IMR-90 (cell line): Measurements from ENCODE around the gene SLC12A7. TPM values are rescaled to one million over a fixed set of nuclear protein-coding genes. Genes with fewer than 3 reads are reported as not detected.

ENCODE experiments used
- ATAC-seq: fragments of 200-7000 bp; cut with Tn5 transposase; 2 replicates; pipeline ENCODE4 v1.9.1; 2020; ENCODE audit warnings: low read depth, mild to moderate bottlenecking, moderate library complexity
- BruUV-seq: library from RNA; stranded (reverse); fragments of 400-500 nt; replicated peaks from 2 replicates; lab custom pipeline; 2021; lab: Mats Ljungman, UMichigan
- CTCF ChIA-PET: fragments of 300-600 bp; formaldehyde crosslinking; extraction: SDS; loops from one replicate; lab custom pipeline; 2021; ENCODE audit warnings: antibody characterized with exemption; lab: Yijun Ruan, JAX
- POLR2A ChIA-PET: fragments of 300-600 bp; sonication (Branson Sonifier 250); formaldehyde crosslinking; loops from one replicate; lab custom pipeline; 2022; ENCODE audit warnings: antibody characterized with exemption; ENCODE audit not compliant: unreplicated experiment; lab: Charles Lee
- DNase-seq: peaks from one replicate; pipeline ENCODE4 v3.0.0; 2013
- H2AFZ ChIP-seq: replicated peaks from 2 replicates; pipeline ENCODE3; 2013; ENCODE audit warnings: low read length, mild to moderate bottlenecking; ENCODE audit not compliant: poor library complexity
- H2AK5ac ChIP-seq: 2 replicates; pipeline ENCODE4 v1.6.1; 2013; ENCODE audit warnings: low read depth, low read length, inconsistent platforms
- H2AK9ac ChIP-seq: replicated peaks from 2 replicates; pipeline ENCODE3; 2013; ENCODE audit warnings: mild to moderate bottlenecking, low read depth, low read length, moderate library complexity; ENCODE audit not compliant: poor library complexity
- H2BK120ac ChIP-seq: 2 replicates; pipeline ENCODE4 v1.6.1; 2013; ENCODE audit warnings: low read depth, low read length, inconsistent platforms
- H2BK15ac ChIP-seq: 3 replicates; pipeline ENCODE4 v1.6.1; 2013; ENCODE audit warnings: low read depth, low read length, inconsistent platforms
- H2BK20ac ChIP-seq: 2 replicates; pipeline ENCODE4 v1.6.1; 2013; ENCODE audit warnings: low read depth, mild to moderate bottlenecking, inconsistent platforms, low read length, moderate library complexity
- H2BK5ac ChIP-seq: 2 replicates; pipeline ENCODE4 v1.6.1; 2013; ENCODE audit warnings: mild to moderate bottlenecking, low read depth, low read length, inconsistent platforms; ENCODE audit not compliant: poor library complexity, severe bottlenecking
- H3K14ac ChIP-seq: replicated peaks from 2 replicates; pipeline ENCODE4 v1.6.1; 2013; ENCODE audit warnings: low read depth, low read length, inconsistent platforms
- H3K18ac ChIP-seq: 2 replicates; pipeline ENCODE4 v1.6.1; 2013; ENCODE audit warnings: low read depth, low read length, control low read depth
- H3K23ac ChIP-seq: 2 replicates; pipeline ENCODE4 v1.6.1; 2013; ENCODE audit warnings: low read depth, low read length, inconsistent platforms
- H3K27ac ChIP-seq: 2 replicates; pipeline ENCODE4 v1.5.1; 2013; ENCODE audit warnings: mild to moderate bottlenecking, control low read depth, low read length; ENCODE audit not compliant: insufficient read depth
- H3K27me3 ChIP-seq: 2 replicates; pipeline ENCODE4 v1.6.1; 2013; ENCODE audit warnings: low read length; ENCODE audit not compliant: control insufficient read depth, insufficient read depth
- H3K36me3 ChIP-seq: 2 replicates; pipeline ENCODE4 v1.6.1; 2013; ENCODE audit warnings: low read length, mixed read lengths; ENCODE audit not compliant: control insufficient read depth, insufficient read depth
- H3K4ac ChIP-seq: 2 replicates; pipeline ENCODE4 v1.6.1; 2013; ENCODE audit warnings: low read depth, low read length, inconsistent platforms
- H3K4me1 ChIP-seq: 2 replicates; pipeline ENCODE4 v1.6.1; 2013; ENCODE audit warnings: low read length, mixed read lengths; ENCODE audit not compliant: control insufficient read depth, insufficient read depth
- H3K4me2 ChIP-seq: 2 replicates; pipeline ENCODE4 v1.6.1; 2013; ENCODE audit warnings: low read depth, mild to moderate bottlenecking, control low read depth, low read length, moderate library complexity
- H3K4me3 ChIP-seq: 2 replicates; pipeline ENCODE4 v1.5.1; 2013; ENCODE audit warnings: low read depth, mild to moderate bottlenecking, control low read depth, low read length, moderate library complexity; ENCODE audit not compliant: insufficient read depth
- H3K56ac ChIP-seq: 2 replicates; pipeline ENCODE4 v1.6.1; 2013; ENCODE audit warnings: low read length, inconsistent platforms; ENCODE audit not compliant: insufficient read depth; ENCODE audit errors: extremely low read depth
- H3K79me1 ChIP-seq, 2 experiments: 2 replicates each; pipeline ENCODE4 v1.6.1; 2013; ENCODE audit warnings: low read length in 2 of 2, inconsistent platforms in 1 of 2, low read depth in 1 of 2
- H3K9ac ChIP-seq: 2 replicates; pipeline ENCODE4 v1.6.1; 2013; ENCODE audit warnings: low read depth, low read length, control low read depth
- H3K9me1 ChIP-seq: 2 replicates; pipeline ENCODE4 v1.6.1; 2013; ENCODE audit warnings: low read length, inconsistent platforms; ENCODE audit not compliant: insufficient read depth
- H3K9me3 ChIP-seq: 2 replicates; pipeline ENCODE4 v1.6.1; 2013; ENCODE audit warnings: low read length; ENCODE audit not compliant: control insufficient read depth, insufficient read depth
- H4K20me1 ChIP-seq: 2 replicates; pipeline ENCODE4 v1.6.1; 2013; ENCODE audit warnings: low read length, inconsistent platforms; ENCODE audit not compliant: insufficient read depth
- H4K5ac ChIP-seq: 2 replicates; pipeline ENCODE4 v1.6.1; 2013; ENCODE audit warnings: mild to moderate bottlenecking, low read depth, low read length, control low read depth
- H4K8ac ChIP-seq, 2 experiments: 2 replicates each; pipeline ENCODE4 v1.6.1; 2013; ENCODE audit warnings: low read depth in 2 of 2, low read length in 2 of 2, control low read depth in 1 of 2, inconsistent platforms in 1 of 2
- H4K91ac ChIP-seq: 2 replicates; pipeline ENCODE4 v1.6.1; 2013; ENCODE audit warnings: low read depth, low read length, inconsistent platforms; ENCODE audit not compliant: insufficient read depth
- BHLHE40 ChIP-seq: fragments of 150-350 bp; IDR thresholded peaks from 2 replicates; pipeline ENCODE4 v1.6.1; 2016; ENCODE audit warnings: mild to moderate bottlenecking, low read depth, low read length
- CEBPB ChIP-seq: IDR thresholded peaks from 2 replicates; pipeline ENCODE4 v1.6.1; 2012; ENCODE audit warnings: low read depth, low read length, improper control_type of control experiment
- CHD1 ChIP-seq: IDR thresholded peaks from 2 replicates; pipeline ENCODE4 v1.6.1; 2012; ENCODE audit warnings: low read depth, low read length, improper control_type of control experiment
- FOS ChIP-seq: fragments of 150-350 bp; IDR thresholded peaks from 2 replicates; pipeline ENCODE4 v1.6.1; 2016; ENCODE audit warnings: low read depth, low read length
- MAFK ChIP-seq: IDR thresholded peaks from 2 replicates; pipeline ENCODE4 v1.6.1; 2012; ENCODE audit warnings: low read depth, low read length, improper control_type of control experiment
- MAZ ChIP-seq: IDR thresholded peaks from 2 replicates; pipeline ENCODE4 v1.6.1; 2012; ENCODE audit warnings: low read depth, mild to moderate bottlenecking, low read length, improper control_type of control experiment, moderate library complexity, borderline replicate concordance
- MXI1 ChIP-seq: IDR thresholded peaks from 2 replicates; pipeline ENCODE4 v1.6.1; 2012; ENCODE audit warnings: low read depth, mild to moderate bottlenecking, low read length, moderate library complexity, borderline replicate concordance
- NFE2L2 ChIP-seq: fragments of 150-350 bp; IDR thresholded peaks from 2 replicates; pipeline ENCODE4 v1.6.1; 2016; ENCODE audit warnings: low read depth, mild to moderate bottlenecking, low read length
- POLR2A ChIP-seq: IDR thresholded peaks from 2 replicates; pipeline ENCODE4 v1.6.1; 2012; ENCODE audit warnings: mild to moderate bottlenecking, low read depth, low read length
- RAD21 ChIP-seq: IDR thresholded peaks from 2 replicates; pipeline ENCODE4 v1.6.1; 2012; ENCODE audit warnings: low read length, improper control_type of control experiment
- RCOR1 ChIP-seq: IDR thresholded peaks from 2 replicates; pipeline ENCODE4 v1.6.1; 2012; ENCODE audit warnings: mild to moderate bottlenecking, low read length, improper control_type of control experiment; ENCODE audit not compliant: insufficient replicate concordance
- RFX5 ChIP-seq: IDR thresholded peaks from 2 replicates; pipeline ENCODE4 v1.8.0; 2012; ENCODE audit warnings: low read depth, mild to moderate bottlenecking, low read length, moderate library complexity
- USF2 ChIP-seq: fragments of 150-350 bp; IDR thresholded peaks from 2 replicates; pipeline ENCODE4 v1.6.1; 2017; ENCODE audit warnings: mild to moderate bottlenecking, antibody characterized with exemption, low read length, low read depth
- WGBS, 2 experiments: methylation state at CpG; one replicate each; pipeline versions ENCODE4 v1.1.5 to v1.1.7; 2013; ENCODE audit warnings: missing lambda C conversion rate in 2 of 2; ENCODE audit not compliant: insufficient read length in 1 of 2; ENCODE audit errors: extremely low coverage in 2 of 2; 5-methylcytosine and 5-hydroxymethylcytosine counted together
- dilution Hi-C: fragments of 300-500 bp; cut with HindIII; formaldehyde crosslinking; loops from one replicate; pipeline ENCODE4 v1.14.3; 2018; ENCODE audit warnings: low sequenced_read_pairs; ENCODE audit not compliant: unreplicated experiment
- in situ Hi-C: fragments of 300-500 bp; cut with MboI; formaldehyde crosslinking; loops from 3 replicates; pipeline ENCODE4 v1.14.3; 2019; ENCODE audit warnings: low sequenced_read_pairs, inconsistent platforms, mixed read lengths
- intact Hi-C: fragments of 100-400 bp; cut with micrococcal nuclease; formaldehyde crosslinking; loops from 2 replicates; pipeline ENCODE4 v1.10.0; 2022
- polyA plus RNA-seq, 3 experiments: library from polyadenylated mRNA; depleted of rRNA; stranded (reverse); fragments of >200 nt; gene quantifications; 2 replicates each; pipeline ENCODE4 v1.2.3, GENCODE V29; 2012; ENCODE audit warnings: low replicate concordance in 1 of 3
- total RNA-seq: library from RNA; depleted of rRNA; stranded (reverse); fragments of >200 nt; gene quantifications from 2 replicates; pipeline ENCODE4 v1.2.3, GENCODE V29; 2012
- TF ChIP-seq, protein P1 (sequence below): fragments of 150-350 bp; IDR thresholded peaks from 2 replicates; pipeline ENCODE4 v1.6.1; 2016; ENCODE audit warnings: low read depth, mild to moderate bottlenecking, low read length, moderate library complexity, borderline replicate concordance
- TF ChIP-seq, protein P2 (sequence below): conservative IDR thresholded peaks from 2 replicates; pipeline ENCODE4 v1.5.1; 2012; ENCODE audit warnings: mild to moderate bottlenecking, low read depth, low read length, improper control_type of control experiment

Gene SLC12A7
- total and polyA plus RNA-seq, 2 of the 4 experiments (the other 2 are of a cell fraction) = 3.0 to 6.1 TPM

DNA sequence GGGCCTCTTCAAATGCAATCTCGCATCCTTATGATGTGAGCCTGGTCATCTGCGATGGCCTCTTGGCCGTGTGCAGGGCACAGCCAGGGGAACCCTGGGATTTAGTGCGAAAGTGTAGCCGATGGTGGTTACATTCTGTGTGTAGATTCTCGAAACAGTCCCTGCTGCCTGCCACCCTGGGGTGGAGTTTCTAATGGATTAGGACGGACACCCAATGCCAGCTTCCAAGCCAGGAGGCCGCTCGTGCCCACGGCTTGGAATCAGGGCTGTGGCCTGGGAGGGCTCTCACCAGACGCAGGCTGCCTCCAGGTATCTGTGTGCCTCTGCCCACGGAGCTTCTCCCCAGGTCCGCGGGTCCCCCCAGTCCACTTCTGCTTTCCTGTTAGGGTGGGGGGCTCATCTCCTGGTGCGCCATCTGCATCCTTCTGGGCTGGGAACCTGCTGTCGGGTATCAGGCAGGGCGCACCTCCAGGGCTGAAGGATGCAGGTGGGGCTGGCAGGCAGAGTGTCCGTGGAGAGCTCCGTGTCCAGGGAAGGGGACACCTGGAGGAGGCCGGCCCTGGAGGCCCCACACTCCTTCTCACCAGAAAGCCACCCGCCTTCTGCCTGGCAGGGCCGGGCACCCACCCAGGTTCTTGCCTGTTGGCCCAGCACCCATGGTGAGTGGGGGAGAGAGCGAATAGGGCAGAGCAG lies 3.4 kb upstream of the SLC12A7 start:
- Histone ChIP-seq H3K23ac (no peak overlapping the region), H3K4me1 (peaks cover 4% of the 10 kb centered on the region; the same call in 1 of the 2 replicates), H3K18ac (no peak overlapping the region), H3K4me3 (no peak overlapping the region), H2AK5ac (no peak overlapping the region), H2BK5ac (no peak overlapping the region), H4K20me1 (no peaks in the 10 kb centered on the region), H3K56ac (no peak overlapping the region), H3K4me2 (no peak overlapping the region), H2AFZ (no peak overlapping the region), H2AK9ac (no peak overlapping the region), H3K79me1 (0 out of 4 replicates have a peak, but pooled peaks cover 0 to 3% of the 10 kb centered on the region in 2 experiments), H3K9ac (no peak overlapping the region), H3K36me3 (no peaks in the 10 kb centered on the region), H4K8ac (no peak overlapping the region), H3K27me3 (peaks cover 37% of the 10 kb centered on the region), H2BK15ac (no peak overlapping the region), H2BK20ac (no peak overlapping the region), H4K5ac (no peak overlapping the region), H3K27ac (no peak overlapping the region), H3K14ac (no peak overlapping the region), H3K4ac (no peak overlapping the region), H3K9me3 (no peaks in the 10 kb centered on the region), H2BK120ac (no peak overlapping the region), H4K91ac (no peak overlapping the region), H3K9me1 (no peaks in the 10 kb centered on the region)
- ChIA-PET CTCF (no interaction called here), POLR2A (no interaction called here)
- in situ Hi-C loops (no loop called here), dilution Hi-C loops (no loop called here), intact Hi-C loops (loop anchor here (10.0 kb wide), 1 partner anchor 110 kb away; the partner anchor contains the start of gene NKD2)
- BruUV-seq = no TSS peak
- ATAC-seq = no peak
- DNase-seq = no peak
- no peak for TF ChIP-seq CHD1
- TF ChIP-seq NFE2L2 = no peak
- TF ChIP-seq, protein P1, sequence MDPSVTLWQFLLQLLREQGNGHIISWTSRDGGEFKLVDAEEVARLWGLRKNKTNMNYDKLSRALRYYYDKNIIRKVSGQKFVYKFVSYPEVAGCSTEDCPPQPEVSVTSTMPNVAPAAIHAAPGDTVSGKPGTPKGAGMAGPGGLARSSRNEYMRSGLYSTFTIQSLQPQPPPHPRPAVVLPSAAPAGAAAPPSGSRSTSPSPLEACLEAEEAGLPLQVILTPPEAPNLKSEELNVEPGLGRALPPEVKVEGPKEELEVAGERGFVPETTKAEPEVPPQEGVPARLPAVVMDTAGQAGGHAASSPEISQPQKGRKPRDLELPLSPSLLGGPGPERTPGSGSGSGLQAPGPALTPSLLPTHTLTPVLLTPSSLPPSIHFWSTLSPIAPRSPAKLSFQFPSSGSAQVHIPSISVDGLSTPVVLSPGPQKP = no peak
- TF ChIP-seq, protein P2, sequence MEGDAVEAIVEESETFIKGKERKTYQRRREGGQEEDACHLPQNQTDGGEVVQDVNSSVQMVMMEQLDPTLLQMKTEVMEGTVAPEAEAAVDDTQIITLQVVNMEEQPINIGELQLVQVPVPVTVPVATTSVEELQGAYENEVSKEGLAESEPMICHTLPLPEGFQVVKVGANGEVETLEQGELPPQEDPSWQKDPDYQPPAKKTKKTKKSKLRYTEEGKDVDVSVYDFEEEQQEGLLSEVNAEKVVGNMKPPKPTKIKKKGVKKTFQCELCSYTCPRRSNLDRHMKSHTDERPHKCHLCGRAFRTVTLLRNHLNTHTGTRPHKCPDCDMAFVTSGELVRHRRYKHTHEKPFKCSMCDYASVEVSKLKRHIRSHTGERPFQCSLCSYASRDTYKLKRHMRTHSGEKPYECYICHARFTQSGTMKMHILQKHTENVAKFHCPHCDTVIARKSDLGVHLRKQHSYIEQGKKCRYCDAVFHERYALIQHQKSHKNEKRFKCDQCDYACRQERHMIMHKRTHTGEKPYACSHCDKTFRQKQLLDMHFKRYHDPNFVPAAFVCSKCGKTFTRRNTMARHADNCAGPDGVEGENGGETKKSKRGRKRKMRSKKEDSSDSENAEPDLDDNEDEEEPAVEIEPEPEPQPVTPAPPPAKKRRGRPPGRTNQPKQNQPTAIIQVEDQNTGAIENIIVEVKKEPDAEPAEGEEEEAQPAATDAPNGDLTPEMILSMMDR = no peak
- TF ChIP-seq BHLHE40 = no peak
- TF ChIP-seq RAD21 = no peak
- TF ChIP-seq CEBPB = no peak
- no peak for TF ChIP-seq MAZ
- no peak for TF ChIP-seq MAFK
- no peak for TF ChIP-seq RFX5
- TF ChIP-seq MXI1 = no peak
- no peak for TF ChIP-seq POLR2A
- no peak for TF ChIP-seq RCOR1
- no peak for TF ChIP-seq FOS
- no peak for TF ChIP-seq USF2
- 100% methylated on average over 1 of the region's 23 CpGs; no CpG with 5 or more reads in 1 of the 2 experiments for WGBS, 2 experiments
